Kidney glomerular epithelial cell (primary cell): ENCODE measurements around the gene DARS2.

ENCODE experiments used
- DNase-seq: peaks from one replicate; lab custom pipeline; 2025; lab: John Stamatoyannopoulos, UW

DARS2 gene

DNA sequence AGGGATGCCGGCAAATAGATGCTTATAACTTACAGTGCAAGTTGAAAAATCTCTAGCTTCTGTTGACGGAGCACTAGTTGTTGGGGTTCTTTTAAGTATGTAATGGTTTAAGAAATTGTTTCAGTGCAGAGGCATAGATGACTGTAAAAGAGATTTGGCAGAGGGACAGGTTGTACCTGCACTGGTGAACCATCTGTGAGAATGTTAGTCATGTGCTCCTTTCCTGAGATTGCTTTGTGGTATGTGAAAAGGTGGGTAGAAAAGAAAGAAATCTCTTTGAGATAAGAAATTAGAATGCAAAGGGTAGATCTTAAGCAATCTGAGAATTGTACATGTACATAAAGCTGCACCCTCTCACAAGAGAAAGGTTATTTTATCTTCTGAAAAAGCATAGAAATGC lies 63.2 kb downstream of the DARS2 start:
- no peak for DNase-seq

DNA sequence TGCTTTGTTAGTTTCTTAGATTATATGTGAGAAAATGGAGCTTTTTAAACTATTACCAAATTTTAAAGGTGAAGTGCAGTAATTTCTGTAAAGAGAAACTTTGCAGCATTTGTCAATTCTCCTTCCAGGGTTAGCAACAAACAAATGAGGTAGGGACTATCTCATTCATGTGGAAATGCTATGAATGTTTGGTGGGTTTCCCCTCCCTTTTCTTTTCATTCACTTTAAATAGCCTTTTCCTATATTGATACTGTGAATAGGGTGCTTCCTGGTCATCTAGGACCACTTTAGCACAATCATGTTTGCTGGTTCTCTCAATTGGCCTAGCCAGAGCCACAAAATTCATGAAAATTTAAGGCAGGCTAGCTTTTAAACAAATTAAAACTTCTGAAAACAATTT lies 64.3 kb downstream of the DARS2 start:
- no peak for DNase-seq

DNA sequence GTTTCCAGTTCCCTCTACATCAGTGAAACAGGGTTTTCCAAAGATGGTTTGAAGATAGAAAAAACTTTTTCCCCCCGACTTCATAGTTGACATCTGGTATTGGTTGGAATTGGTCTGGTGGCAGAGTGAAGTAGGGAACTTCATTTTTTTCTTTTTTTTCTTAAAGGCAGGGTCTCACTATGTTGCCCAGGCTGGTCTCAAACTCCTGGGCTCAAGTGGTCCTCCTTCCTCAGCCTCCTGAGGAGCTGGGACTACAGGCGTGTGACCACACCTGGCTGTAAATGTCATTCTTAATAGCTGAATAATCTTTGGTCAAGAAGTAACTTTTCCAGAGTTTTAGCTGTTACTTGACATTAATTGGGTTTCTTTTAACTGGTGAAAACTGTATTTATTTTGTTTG lies 65.4 kb downstream of the DARS2 start:
- DNase-seq = no peak

DNA sequence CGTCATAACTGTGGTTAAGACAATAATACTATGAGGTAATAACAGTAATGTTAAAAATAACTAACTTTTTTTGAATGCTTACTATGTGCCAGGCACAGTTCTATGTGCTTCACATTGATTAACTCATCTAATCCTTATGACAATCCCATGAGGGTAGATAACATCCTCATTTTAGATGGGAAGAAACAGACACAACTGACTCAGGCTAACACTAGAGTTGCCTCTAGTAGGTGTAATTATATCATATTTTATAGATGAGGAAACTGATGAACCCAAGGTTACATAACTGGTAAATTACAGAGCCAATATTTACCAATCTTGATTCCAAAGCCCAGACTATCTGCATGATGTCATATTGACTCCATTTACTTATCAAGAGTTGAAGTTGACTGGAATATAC lies 69.1 kb downstream of the DARS2 start:
- DNase-seq = no peak

DNA sequence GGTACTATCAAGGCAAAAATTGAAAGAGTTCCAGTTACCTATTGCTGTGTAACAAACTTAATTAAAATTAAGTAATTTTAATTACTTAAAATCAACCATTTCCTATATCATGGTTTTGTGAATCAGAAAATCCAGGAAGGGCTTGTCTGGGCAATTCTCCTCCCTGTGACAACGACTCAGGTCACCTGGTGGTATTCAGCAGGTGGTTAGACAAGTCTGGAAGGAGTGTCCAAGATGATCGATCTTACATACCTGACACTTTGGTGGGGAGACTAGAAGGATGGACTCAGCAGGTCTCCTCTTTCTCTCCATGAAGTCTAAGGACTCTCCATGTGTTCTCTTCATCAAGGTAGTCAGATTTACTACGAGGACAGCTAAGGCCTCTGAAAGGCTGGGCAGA lies 69.7 kb downstream of the DARS2 start:
- no peak for DNase-seq

DNA sequence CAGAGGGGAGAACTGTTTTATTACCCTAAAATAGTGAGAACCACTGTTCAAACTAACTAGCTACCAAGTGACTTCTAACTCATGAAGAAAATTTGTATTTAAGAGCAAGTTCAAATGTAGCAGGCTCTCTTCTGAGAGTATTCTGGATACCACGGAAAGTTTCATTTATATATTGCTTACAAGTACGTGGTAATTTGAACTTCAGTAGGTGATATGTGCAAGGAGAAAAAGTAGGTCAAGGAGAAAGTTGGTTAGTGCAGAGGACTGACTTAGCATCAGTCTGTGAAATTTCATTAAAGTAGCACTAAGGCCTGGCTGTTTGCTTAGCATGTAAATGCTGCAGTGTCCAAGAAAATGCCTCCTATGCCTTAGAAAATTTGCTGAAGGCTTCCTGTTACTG lies 76.0 kb downstream of the DARS2 start:
- no peak for DNase-seq

DNA sequence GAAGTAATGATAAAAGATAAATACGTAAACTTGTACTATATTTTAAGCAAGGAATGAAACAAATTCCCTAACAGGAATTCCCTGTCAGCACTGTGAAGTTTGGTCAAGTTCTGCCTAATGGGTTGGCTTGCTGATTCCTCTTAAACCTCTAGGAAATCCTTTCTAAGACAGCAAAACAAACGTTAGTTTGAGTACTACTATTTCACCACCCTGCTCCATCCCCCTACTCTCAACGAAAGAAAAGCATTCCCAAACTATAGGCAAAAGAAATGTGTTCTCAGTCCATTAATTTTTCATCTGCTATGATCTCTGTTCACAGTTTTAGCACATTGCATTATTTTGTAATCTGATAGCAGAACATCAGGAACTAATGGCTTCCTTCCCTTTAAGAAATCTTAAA lies 76.5 kb downstream of the DARS2 start:
- no peak for DNase-seq

DNA sequence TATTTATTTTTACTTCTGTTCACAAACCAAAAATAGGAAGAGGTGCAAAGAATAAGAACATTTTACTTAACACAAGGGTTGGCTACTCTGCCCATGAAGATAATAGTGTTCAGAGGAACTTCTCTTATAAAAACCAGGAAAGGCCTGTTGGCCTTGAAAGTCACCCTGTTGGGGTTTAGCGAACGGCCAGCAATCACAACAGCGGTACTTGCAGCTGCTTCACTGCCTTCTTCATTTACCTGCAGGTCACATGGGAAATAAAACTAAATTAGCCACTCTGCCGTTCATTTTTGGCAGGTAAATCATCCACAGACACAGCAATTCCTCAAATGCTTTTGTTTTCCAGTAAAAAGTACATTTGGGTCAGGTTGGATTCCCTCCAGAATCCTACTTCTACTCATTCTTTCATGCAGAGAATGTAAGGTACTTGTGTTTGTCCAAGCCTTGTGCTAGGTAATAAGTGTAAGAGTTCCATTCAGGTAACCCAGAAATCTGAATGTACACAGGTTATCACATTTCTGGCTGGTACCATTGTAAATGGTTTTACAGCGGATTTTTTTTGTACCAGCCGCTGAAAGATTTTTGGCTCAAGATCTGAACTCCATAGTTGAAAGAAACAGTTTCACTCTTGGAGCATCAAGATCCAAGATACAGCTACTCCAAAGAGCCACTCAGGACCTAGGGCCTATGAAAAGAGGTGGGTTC lies 79.5 kb downstream of the DARS2 start:
- DNase-seq = no peak
